ENCODE data around the gene CWC27. TPM values are rescaled to one million over a fixed set of nuclear protein-coding genes. Genes with fewer than 3 reads are reported as not detected.

The CWC27 gene
- total RNA-seq, 2 experiments from 2014 or later: 37.5 to 38.0 TPM

GRCh38 chr5:65059681-65060598 is 291.2 kb downstream of the CWC27 start:
- POLR2A ChIA-PET: no interaction called here
- CTCF ChIA-PET: no interaction called here

- ChIA-PET CTCF (no interaction called here), POLR2A (no interaction called here)
Observed at GRCh38 chr5:65061250-65061973, 292.7 kb downstream of the CWC27 start.

GRCh38 chr5:65061974-65062353 is 293.2 kb downstream of the CWC27 start:
- CTCF ChIA-PET: no interaction called here
- POLR2A ChIA-PET: no interaction called here

GRCh38 chr5:65062469-65063083 is 293.8 kb downstream of the CWC27 start:
- POLR2A ChIA-PET: no interaction called here
- CTCF ChIA-PET: no interaction called here

GRCh38 chr5:65065001-65065511 is 296.3 kb downstream of the CWC27 start:
- ChIA-PET CTCF (no interaction called here), POLR2A (no interaction called here)

- ChIA-PET CTCF (no interaction called here), POLR2A (no interaction called here)
Observed at GRCh38 chr5:65066387-65067146, 297.8 kb downstream of the CWC27 start.

- POLR2A ChIA-PET: no interaction called here
- CTCF ChIA-PET: no interaction called here
Observed at GRCh38 chr5:65067147-65067506, 298.4 kb downstream of the CWC27 start.

Other genes starting within 250 kb of the CWC27 start
- not detected for gene SHISAL2B, start 78.4 kb upstream of the CWC27 start, total RNA-seq
- 10 to 100 TPM; 29.0 to 34.7 TPM for gene SREK1IP1, start 239 bp upstream of the CWC27 start, total RNA-seq

All from activated CD8-positive, alpha-beta memory T cell treated with anti-CD3 and anti-CD28 coated beads for 36 hours (primary cell).